NCI-H146 treated with DMSO at 0.1 percent for 48 hours (cell line): ENCODE results near the gene COL4A1.
A peak's percentile ranks its signal among the peaks of the same experiment; 100 is the strongest.
"Not testable (repeated sequence)": the region's sequence is repeated elsewhere in the genome, so short reads cannot be mapped to it uniquely, and the experiment has no call there.

Source experiments
- DNase-seq: peaks from one replicate; lab custom pipeline; 2025; ENCODE audit not compliant: unreplicated experiment; lab: John Stamatoyannopoulos, UW

The COL4A1 gene

DNA sequence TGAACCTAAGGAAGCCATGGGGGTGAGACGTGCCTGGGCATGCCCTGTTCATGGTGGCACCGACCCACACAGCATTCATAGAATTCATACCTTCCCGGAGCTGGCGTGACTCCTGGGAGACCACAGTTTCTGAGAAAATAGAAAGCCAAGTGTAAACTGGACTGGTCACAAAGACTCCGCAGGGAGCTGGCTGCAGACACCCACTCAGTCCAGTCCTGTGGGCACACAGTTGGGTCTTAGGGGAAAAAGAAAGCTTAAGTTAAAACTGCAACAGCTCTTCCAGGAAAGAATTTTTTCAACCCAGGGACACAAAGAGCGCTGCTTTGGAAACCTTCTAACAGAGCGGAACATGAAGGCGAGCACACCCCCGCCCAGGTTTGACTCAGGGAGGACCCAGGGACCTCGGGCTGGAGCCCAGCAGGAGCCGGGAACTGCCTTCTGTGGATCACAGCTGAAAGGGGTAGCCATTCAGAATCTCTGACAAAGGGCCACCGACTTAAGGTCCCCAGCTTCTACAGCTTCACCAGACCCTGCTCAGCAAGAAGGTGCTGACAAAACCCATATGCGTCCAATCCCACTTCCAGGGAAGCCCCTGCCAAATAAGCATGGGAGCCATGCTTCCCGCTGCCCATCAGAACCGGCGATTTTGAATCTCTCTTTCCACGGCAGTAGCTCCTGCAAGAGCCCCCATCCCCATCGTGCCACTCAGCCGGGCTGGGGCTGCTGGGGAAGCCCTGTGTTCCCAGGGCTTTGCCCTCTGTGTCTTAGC, 183.7 kb downstream of the COL4A1 start:
- peak; percentile 89 for DNase-seq

DNA sequence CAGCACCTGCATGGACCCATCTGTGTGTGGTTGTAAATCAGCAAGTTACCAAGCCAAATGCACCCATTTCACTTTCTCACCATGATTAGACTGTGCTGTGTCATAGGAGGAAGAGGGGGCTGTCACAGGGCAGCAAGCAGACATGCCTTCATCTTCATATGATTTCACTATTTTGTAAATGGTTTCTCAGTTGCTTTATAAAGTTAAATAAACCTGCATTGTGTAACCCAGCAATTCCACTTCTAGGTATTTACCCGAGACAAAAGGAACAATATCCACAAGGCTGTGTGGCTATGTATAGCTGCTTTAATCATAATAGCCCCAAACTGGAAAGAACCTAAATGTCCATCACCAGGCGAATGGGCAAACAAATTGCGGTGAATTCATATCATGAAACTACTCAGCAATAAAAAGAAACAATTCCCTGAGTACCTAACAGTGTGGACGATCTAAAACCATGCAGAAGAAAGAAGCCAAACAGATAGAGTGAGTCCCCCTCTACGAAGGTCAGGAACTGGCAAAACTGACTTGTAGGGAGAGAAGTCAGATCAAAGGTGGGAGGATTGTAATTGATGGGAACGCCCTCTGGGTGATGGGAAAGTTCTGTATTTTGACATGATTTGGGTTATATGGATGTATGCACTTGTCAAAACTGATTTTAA, 185.4 kb downstream of the COL4A1 start:
- DNase-seq, result no peak

DNA sequence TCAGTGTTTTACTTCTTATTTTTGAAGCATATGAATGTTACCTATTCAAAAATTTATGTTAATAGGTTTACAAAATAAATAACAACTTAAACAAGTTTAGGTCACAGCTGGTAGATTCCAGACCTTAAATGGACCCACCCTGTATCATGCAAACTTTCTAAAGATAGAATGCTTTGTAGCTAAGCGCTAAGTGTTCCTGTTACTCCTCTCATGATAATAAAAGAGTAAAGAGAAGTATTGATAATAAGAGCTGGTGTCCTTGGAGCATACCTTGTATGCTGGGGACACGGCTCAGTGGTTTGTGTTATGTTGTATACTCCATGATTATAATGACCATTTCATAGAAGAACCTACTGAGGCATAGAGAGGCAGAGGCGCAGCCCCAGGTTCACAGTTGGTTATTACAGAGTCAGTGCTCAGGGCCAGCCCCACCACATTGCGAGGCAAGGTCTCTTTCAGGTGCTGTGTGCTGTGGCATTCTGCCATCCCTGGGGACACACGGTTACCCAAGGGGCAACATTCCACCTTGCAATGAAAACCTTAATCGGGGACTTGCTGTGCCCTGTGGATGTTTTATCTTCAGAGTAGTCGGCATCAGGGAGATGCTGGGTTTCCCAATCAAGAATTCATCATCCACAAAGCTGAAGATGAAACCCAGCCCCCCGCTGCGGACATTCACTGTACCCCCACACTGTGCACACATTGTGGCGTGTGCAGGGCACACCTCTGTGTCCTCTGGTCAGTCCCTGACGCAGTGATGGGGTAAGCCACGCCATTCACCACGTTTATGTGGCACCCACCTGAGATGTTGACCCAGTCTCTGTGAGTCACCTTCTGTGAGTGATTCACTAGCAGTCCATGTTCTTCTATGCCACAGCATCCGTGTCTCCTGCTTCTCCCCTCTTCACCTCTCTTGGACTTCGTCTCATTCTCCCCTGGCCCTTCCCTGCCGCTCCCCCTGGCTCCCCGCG, 186.7 kb downstream of the COL4A1 start:
- no peak for DNase-seq

DNA sequence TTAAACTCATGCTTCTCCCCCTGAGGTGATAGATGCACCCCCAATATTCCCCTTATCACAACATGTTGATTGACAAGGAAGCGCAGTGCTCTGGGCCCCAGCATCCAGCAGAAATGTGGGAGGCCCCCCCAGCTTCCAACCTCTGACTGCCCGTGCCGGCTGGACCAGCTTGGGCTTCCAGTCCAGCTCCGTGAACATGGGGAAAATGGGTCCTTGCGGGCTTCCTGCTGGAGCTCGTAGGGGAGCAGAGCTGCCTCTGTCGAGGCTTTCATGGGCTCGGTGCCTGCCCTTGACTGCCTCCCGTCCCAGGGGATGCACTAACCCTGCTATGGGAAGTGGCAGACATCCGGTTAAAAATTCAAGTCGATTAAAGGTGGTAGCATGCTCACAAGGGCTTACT, 188.9 kb downstream of the COL4A1 start:
- DNase-seq, result no peak

DNA sequence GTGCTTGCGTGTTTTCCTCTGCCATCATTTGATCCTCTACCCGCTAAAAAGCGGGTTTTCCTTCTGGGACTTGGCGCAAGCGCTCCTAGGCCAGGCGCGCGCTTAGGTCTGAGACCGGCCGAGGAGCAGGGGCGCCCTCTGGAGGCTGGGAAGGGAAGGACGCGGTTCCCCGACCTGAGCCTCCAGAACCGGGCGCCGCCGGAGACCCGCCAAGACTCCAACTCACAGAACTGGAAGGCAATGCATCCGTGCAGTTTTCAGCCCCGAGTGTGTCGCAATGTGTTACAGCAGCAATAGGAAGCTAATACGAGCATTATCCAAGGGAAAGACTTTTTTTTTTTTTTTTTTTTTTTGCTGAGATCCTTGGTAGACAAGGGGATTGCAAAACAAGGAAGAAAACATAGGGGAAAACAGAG, 190.9 kb downstream of the COL4A1 start:
- no peak for DNase-seq

DNA sequence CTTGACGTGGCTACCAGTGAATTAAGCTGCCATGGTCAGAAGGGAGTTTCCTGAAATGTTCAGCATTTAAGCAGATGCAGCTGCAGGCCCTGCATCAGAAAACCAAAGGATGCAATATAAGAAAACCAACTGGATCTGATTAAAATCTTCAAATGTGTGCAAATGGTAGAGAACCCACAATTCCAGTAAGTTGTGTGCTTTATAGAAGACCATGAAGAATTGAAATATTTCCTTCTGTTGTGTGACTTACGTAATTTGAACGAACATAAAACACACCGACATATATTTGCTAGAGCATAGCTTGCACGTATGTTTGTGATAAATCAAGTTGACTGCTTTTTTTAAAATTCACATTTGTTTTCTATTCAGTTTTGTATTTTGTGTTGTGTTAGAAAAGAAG, 191.4 kb downstream of the COL4A1 start:
- DNase-seq, result no peak

DNA sequence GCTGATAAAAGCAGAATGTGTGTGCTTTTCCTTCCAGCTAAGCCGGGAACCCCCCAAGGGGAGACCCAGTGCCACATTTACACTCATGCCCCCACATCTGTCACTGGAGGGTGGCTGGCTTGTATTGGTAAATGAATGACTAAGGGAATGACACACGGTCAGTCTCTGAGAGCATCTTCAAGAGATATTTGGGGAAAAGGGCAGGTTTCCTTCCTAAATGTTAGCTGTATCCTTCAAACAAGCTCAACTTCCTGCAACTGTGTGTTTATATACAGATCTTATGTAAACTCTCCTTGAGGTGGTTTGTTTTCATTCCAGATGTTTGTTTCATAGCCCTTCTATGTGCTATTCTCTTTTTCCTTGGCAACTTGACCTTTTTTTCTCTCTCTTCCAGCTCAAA, 192.6 kb downstream of the COL4A1 start:
- DNase-seq, result no peak

DNA sequence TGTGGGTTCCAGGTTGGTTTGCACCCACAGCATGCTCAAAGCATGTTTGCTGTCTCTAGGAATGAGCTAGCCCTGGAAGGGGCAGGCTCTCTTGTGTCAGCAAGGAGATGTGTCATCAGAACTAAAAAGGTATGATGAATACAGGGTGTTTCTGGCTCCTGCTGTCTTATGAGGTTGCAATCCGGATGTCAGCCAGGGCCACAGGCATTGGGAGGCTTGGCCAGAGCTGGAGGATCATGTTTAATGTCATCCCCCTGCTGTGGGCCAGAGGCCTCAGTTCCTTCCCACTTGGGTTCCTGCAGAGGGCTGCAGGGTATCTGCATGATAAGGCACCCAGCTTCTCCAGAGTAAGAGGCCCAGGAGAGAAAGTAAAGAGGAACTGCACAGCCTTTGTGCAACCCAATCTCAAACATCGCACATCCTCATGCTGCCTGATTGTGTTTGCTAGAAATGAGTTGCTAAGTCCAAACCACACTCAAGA, 193.6 kb downstream of the COL4A1 start:
- DNase-seq, result no peak

DNA sequence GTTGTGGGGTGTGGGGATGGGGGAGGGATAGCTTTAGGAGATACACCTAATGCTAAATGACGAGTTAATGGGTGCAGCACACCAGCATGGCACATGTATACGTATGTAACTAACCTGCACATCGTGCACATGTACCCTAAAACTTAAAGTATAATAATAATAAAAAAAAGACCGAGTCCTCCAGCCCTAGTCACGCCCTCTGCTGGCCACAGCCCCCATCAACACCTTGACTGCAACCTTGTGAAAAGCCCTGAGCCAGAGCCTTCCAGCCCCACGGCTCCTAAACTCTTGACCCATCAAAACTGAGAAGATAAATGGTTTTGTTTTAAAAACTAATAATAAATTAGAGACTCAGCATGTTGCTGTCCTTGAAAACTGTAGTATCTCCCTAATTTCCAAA, 194.6 kb downstream of the COL4A1 start:
- not testable (repeated sequence) for DNase-seq

DNA sequence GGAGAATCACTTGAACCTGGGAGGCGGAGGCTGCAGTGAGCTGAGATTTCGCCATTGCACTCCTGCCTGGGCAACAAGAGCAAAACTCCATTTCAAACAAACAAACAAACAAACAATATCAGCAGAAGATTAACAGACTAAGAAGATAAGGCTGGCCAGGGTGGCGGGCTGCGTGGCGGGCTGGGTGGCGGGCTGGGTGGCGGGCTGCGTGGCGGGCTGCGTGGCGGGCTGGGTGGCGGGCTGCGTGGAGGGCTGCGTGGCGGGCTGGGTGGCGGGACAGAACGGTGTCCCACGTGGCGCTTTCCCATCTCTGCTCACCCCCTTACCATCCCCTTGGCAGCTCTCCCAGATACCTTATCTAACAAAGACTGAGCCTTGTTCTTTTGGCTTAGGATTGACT, 196.2 kb downstream of the COL4A1 start:
- DNase-seq, result no peak

DNA sequence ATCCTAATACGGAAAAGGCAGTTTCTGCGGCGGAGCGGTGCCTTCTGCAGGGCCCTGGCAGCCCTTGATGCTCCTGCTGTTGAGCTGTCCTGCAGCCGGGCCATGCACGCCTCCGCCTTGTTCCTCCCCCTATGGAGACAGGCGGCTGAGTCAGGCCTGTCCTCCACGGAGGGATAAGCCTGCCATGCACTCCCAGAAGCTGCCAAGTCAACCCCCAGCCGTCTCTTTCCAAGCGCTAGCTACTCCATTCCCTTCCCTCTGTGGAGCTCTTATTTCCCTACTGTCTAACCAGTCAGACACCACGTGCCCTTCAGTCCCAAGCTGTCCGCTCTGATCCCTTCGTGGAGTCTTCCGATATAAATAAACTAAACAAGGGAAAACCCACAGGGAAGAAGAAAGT, 197.0 kb downstream of the COL4A1 start:
- no peak for DNase-seq

DNA sequence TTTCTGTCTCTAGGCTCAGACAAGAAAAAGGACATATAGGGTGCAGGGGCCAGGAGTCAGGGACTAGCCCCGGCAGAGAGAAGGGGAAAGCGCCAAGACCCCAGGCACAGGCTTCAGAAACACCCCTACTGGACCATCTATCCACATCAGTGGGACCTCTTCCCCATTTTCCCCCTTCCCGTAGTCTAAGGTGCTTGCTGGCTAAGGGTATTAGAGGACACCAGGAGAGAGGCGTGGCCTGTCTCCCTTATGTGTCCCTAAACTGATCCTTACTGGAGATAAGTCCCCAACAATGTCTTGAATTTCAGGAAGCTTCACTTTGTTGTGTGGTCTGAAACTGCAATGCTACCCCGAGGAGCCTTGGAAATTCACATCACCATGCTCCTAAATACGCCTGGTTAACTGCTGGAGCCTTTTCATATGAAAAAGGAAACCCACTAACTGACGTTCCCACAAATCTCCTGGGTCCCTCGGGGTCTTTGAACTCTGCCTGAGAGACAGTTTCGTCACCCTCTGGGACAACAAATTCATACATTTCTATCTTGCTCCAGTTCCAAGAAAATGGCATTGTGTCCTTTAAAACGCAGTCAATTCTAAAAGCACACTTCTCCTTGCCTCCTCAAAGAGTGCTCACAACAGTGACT, 197.7 kb downstream of the COL4A1 start:
- DNase-seq, result no peak

DNA sequence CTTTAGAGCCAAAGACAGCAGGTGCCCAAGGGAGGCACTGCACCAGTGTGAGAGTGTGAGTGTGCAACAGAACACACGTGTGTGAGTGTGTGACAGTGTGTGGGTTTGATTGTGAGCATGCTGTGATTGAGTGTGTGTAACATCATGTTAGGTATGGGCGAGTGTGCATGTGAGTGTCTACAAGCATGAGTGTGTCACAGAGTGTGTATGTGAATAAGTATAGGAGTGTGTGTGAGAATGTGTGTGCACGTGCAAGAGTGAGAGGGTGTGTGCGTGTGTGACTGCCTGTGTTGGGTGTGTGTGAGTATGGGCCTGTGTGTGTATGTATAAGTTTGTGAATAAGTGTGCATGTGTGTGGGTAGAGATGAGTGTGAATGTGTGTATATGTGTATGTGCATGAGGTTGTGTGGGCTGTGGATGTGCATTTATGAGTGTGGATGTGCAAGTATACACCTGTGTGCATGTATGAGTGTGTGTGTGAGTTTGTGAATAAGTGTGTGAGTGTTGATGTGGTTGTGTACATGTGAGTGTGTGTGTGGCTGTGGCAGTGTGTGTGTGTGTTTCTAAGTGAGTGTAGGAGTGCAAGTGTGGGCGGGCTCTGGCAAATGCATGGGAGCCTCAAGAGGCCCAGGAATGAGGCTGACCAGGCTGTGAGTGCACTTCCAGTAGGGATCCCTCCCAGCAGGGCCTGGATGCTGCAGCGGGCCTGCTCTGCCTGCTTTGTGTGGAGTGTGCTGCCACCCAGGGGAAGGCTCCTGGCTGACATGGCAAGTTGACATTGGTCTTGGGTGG, 198.4 kb downstream of the COL4A1 start:
- DNase-seq, result peak; percentile 58

DNA sequence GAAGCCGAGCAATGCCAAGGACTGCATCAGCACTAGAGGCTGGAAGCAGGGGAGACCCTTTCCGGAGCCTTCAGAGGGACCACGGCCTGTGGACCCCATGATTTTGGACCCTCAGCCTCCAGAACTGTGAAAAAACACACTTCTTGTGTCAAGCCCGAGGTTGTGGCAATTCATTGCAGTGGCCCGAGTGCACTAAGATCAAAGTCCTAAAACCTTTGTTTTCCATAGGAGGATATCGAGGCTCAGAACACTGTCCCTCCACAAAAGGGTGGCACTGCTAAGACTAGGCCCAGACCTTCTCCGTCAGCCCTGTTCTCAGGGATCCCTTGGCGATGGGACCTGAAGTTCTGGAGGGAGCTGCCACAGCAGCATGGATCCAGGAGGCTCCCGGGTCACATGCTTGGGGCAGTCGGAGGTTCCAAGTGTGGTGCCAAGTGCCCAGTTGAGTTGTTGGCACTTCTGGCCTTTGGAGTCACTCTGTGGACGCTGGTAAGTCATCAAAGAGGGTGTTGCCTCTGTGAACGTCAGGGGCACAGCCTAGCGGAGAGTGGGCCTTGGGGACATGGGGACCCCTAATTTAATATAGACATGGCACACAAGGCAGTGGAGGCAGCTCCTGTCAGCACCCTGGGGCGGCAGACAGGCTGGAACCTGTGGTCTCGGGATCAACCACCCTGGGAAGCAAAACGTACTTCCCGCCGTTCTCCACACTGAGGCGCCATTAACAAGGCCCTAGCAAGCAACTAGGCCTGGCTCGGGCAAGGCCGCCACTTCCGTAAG, 199.2 kb downstream of the COL4A1 start:
- no peak for DNase-seq

DNA sequence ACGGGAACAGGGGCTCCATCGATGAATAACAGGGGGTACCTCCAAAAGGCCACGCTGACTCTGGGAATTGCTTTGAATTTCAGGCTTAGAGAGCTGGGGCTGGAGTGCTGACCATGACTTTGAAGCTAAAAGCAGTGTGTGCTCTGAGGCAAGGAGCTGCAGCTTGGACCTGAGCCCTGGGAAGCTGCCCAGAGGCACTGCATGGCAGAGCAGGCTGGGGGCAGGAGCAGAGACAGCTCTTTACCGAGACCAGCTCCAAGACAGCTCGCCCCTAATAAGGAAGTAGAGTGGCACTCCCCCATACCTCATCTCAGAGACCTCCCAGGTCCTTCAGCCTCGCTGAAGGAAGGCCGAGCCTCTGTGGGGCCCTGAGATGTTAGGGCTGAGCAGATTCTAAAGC, 200.2 kb downstream of the COL4A1 start:
- DNase-seq, result no peak

DNA sequence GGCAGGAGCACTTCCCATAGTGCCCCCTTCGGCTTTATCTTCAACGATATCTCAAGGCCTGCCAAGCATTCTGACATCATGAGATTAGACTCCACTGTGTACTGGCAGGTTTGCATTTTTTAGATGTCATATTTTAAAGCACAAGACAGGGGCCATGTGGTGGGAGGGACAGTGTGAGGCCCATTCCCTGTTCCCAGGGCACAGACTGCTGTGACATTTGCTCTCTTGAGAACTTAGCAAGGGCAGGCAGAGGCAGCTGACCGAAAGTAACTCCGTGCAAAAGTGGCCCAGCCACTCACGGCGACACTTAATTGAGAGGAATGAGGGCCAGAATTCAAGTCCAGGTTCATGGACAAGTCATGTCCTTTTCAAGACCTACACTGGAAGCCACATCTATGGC, 201.8 kb downstream of the COL4A1 start:
- DNase-seq, result no peak

DNA sequence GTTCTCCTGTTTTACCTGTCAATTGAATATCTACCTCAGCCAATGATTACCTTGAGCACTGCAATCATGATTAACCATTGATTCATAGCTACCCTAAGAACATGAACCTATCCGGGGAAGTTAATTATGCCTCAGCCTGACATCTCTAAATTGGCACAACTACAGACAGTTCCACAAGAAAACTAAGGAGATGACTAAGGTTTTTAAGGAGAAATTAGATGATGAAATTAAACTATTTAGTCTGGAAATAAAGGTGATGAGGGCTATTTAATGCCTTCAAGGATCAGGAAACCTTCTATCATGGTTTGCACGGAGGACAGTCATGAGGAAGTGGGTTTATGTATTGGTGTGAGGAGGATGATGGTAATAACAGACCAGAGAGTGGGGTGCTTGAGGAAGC, 203.4 kb downstream of the COL4A1 start:
- no peak for DNase-seq

DNA sequence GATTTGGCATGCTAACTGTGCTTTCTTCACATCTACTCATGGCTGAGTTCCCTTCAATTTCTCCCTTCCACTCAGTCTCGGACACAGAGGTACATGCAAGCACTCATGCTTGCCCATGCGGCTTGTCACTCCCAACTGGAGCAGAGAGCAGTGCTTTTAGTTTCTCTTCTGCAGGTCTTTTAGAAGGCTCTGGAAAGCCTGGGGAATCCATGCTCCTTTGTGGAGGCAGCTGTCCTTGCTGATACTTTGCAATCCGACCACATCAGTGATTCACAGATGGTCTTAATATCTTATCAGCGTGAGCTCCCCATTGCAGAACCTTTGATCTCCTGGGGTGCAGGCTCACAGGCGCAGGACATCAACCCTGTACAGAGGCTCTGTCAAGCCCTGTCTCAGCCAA, 203.9 kb downstream of the COL4A1 start:
- DNase-seq, result no peak

DNA sequence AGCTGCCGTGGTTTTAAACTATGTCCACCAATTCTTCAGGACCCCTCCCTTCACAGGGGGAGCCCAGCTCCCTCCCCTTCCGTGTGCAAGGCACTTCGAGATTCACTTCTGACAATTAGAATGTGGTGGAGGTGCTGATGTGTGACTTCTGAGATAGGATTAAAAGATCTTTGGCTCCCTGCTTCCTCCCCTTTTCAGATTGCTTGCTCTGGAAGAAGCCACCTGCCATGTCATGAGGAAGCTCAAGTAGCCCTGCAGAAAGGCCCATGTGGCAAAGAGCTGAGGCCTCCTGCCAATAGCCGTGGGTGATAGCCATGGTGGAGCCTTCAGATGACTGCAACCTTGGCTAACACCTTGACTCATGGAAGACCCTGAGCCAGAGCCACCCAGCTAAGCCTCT, 204.9 kb downstream of the COL4A1 start:
- no peak for DNase-seq
